ENCODE measurements around the gene JPH2. TPM values are rescaled to one million over a fixed set of nuclear protein-coding genes. Genes with fewer than 3 reads are reported as not detected.

The JPH2 gene
- total and polyA plus RNA-seq, 10 of the 15 experiments (the other 5 are each of a cell fraction or from before 2014, with no cell fraction given), result 0.16 TPM; not detected in 9

DNA sequence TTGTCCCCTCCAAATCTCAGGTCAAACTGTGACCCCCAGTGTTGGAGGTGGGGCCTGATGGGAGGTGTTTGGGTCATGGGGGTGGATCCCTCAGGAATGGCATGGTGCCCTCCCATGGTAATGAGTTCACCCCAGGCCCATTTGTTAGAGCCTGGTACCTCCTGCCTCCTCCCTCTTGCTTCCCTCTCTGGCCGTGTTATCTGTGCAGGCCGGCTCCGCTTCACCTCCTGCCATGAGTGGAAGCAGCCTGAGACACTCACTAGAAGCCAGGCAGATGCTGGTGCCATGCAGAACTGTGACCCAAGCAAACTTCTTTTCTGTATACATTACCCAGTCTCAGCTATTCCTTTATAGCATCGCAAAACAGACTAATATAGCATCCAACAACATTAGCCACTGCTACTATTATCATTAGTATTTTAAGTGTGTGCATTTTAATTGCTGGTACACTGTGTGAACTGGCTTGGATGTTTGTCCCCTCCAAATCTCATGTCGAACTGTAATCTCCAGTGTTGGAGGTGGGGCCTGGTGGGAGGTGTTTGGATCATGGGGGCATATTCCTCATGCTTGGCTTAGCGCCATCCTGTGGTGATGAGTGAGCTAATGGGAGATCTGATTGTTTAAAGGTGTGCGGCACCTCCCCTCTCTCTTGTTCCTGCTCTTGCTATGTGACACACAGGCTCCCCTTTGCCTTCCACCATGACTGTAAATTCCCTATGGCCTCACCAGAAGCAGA is 35.8 kb upstream of the JPH2 start (continued):
- TF ChIP-seq, protein P1, sequence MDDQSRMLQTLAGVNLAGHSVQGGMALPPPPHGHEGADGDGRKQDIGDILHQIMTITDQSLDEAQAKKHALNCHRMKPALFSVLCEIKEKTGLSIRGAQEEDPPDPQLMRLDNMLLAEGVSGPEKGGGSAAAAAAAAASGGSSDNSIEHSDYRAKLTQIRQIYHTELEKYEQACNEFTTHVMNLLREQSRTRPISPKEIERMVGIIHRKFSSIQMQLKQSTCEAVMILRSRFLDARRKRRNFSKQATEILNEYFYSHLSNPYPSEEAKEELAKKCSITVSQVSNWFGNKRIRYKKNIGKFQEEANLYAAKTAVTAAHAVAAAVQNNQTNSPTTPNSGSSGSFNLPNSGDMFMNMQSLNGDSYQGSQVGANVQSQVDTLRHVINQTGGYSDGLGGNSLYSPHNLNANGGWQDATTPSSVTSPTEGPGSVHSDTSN (IDR thresholded peaks at IDR 0.05; ENCODE audit: insufficient replicate concordance, low read depth, low read length), result no peak
- TF ChIP-seq EGR1 (IDR thresholded peaks at IDR 0.05; ENCODE audit: borderline replicate concordance in 1 of 2, low read depth in 2 of 2, low read length in 2 of 2) (no peak), CBX3 (IDR thresholded peaks at IDR 0.05; ENCODE audit: borderline replicate concordance, low read depth) (no peak), STAT1 (conservative IDR thresholded peaks at IDR 0.05) (no peak), RUNX3 (IDR thresholded peaks at IDR 0.05; ENCODE audit: low read length) (no peak), GABPA (IDR thresholded peaks at IDR 0.05; ENCODE audit: low read depth) (no peak), RAD21 (IDR thresholded peaks at IDR 0.05; ENCODE audit: insufficient read depth, low read depth, low read length) (no peak)
- TF ChIP-seq, protein P2, sequence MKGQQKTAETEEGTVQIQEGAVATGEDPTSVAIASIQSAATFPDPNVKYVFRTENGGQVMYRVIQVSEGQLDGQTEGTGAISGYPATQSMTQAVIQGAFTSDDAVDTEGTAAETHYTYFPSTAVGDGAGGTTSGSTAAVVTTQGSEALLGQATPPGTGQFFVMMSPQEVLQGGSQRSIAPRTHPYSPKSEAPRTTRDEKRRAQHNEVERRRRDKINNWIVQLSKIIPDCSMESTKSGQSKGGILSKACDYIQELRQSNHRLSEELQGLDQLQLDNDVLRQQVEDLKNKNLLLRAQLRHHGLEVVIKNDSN (IDR thresholded peaks at IDR 0.05; ENCODE audit: borderline replicate concordance, extremely low read length, insufficient read depth, low read depth, low read length), result no peak
- TF ChIP-seq, protein P3, sequence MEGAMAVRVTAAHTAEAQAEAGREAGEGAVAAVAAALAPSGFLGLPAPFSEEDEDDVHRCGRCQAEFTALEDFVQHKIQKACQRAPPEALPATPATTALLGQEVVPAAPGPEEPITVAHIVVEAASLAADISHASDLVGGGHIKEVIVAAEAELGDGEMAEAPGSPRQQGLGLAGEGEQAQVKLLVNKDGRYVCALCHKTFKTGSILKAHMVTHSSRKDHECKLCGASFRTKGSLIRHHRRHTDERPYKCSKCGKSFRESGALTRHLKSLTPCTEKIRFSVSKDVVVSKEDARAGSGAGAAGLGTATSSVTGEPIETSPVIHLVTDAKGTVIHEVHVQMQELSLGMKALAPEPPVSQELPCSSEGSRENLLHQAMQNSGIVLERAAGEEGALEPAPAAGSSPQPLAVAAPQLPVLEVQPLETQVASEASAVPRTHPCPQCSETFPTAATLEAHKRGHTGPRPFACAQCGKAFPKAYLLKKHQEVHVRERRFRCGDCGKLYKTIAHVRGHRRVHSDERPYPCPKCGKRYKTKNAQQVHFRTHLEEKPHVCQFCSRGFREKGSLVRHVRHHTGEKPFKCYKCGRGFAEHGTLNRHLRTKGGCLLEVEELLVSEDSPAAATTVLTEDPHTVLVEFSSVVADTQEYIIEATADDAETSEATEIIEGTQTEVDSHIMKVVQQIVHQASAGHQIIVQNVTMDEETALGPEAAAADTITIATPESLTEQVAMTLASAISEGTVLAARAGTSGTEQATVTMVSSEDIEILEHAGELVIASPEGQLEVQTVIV (IDR thresholded peaks at IDR 0.05; ENCODE audit: borderline replicate concordance, partially characterized antibody), result no peak
- TF ChIP-seq, protein P4, sequence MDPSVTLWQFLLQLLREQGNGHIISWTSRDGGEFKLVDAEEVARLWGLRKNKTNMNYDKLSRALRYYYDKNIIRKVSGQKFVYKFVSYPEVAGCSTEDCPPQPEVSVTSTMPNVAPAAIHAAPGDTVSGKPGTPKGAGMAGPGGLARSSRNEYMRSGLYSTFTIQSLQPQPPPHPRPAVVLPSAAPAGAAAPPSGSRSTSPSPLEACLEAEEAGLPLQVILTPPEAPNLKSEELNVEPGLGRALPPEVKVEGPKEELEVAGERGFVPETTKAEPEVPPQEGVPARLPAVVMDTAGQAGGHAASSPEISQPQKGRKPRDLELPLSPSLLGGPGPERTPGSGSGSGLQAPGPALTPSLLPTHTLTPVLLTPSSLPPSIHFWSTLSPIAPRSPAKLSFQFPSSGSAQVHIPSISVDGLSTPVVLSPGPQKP (IDR thresholded peaks at IDR 0.05; ENCODE audit: low read depth, low read length), result no peak
- TF ChIP-seq, protein P5, sequence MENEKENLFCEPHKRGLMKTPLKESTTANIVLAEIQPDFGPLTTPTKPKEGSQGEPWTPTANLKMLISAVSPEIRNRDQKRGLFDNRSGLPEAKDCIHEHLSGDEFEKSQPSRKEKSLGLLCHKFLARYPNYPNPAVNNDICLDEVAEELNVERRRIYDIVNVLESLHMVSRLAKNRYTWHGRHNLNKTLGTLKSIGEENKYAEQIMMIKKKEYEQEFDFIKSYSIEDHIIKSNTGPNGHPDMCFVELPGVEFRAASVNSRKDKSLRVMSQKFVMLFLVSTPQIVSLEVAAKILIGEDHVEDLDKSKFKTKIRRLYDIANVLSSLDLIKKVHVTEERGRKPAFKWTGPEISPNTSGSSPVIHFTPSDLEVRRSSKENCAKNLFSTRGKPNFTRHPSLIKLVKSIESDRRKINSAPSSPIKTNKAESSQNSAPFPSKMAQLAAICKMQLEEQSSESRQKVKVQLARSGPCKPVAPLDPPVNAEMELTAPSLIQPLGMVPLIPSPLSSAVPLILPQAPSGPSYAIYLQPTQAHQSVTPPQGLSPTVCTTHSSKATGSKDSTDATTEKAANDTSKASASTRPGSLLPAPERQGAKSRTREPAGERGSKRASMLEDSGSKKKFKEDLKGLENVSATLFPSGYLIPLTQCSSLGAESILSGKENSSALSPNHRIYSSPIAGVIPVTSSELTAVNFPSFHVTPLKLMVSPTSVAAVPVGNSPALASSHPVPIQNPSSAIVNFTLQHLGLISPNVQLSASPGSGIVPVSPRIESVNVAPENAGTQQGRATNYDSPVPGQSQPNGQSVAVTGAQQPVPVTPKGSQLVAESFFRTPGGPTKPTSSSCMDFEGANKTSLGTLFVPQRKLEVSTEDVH (IDR thresholded peaks at IDR 0.05; ENCODE audit: low read depth, partially characterized antibody), result no peak
- TF ChIP-seq, protein P6, sequence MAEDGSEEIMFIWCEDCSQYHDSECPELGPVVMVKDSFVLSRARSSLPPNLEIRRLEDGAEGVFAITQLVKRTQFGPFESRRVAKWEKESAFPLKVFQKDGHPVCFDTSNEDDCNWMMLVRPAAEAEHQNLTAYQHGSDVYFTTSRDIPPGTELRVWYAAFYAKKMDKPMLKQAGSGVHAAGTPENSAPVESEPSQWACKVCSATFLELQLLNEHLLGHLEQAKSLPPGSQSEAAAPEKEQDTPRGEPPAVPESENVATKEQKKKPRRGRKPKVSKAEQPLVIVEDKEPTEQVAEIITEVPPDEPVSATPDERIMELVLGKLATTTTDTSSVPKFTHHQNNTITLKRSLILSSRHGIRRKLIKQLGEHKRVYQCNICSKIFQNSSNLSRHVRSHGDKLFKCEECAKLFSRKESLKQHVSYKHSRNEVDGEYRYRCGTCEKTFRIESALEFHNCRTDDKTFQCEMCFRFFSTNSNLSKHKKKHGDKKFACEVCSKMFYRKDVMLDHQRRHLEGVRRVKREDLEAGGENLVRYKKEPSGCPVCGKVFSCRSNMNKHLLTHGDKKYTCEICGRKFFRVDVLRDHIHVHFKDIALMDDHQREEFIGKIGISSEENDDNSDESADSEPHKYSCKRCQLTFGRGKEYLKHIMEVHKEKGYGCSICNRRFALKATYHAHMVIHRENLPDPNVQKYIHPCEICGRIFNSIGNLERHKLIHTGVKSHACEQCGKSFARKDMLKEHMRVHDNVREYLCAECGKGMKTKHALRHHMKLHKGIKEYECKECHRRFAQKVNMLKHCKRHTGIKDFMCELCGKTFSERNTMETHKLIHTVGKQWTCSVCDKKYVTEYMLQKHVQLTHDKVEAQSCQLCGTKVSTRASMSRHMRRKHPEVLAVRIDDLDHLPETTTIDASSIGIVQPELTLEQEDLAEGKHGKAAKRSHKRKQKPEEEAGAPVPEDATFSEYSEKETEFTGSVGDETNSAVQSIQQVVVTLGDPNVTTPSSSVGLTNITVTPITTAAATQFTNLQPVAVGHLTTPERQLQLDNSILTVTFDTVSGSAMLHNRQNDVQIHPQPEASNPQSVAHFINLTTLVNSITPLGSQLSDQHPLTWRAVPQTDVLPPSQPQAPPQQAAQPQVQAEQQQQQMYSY (CRISPR knock-in tag; IDR thresholded peaks at IDR 0.05), result no peak
- TF ChIP-seq, protein P7, sequence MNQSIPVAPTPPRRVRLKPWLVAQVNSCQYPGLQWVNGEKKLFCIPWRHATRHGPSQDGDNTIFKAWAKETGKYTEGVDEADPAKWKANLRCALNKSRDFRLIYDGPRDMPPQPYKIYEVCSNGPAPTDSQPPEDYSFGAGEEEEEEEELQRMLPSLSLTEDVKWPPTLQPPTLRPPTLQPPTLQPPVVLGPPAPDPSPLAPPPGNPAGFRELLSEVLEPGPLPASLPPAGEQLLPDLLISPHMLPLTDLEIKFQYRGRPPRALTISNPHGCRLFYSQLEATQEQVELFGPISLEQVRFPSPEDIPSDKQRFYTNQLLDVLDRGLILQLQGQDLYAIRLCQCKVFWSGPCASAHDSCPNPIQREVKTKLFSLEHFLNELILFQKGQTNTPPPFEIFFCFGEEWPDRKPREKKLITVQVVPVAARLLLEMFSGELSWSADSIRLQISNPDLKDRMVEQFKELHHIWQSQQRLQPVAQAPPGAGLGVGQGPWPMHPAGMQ (IDR thresholded peaks at IDR 0.05; ENCODE audit: borderline replicate concordance), result no peak

All from GM12878 (cell line).